IMR-90 (cell line): ENCODE measurements around the gene NCAPD3. TPM values are rescaled to one million over a fixed set of nuclear protein-coding genes. Genes with fewer than 3 reads are reported as not detected.

Experiments used
- ATAC-seq: fragments of 200-7000 bp; cut with Tn5 transposase; 2 replicates; pipeline ENCODE4 v1.9.1; 2020; ENCODE audit warnings: low read depth, mild to moderate bottlenecking, moderate library complexity
- Bru-seq: library from RNA; stranded (reverse); fragments of 400-500 nt; gene quantifications from one replicate; lab custom pipeline; 2021; lab: Mats Ljungman, UMichigan
- BruChase-seq, 2 experiments: library from RNA; stranded (reverse); fragments of 400-500 nt; gene quantifications; one replicate each; lab custom pipeline; 2021; lab: Mats Ljungman, UMichigan
- BruUV-seq: library from RNA; stranded (reverse); fragments of 400-500 nt; replicated peaks from 2 replicates; lab custom pipeline; 2021; lab: Mats Ljungman, UMichigan
- CTCF ChIA-PET: fragments of 300-600 bp; formaldehyde crosslinking; extraction: SDS; loops from one replicate; lab custom pipeline; 2021; ENCODE audit warnings: antibody characterized with exemption; lab: Yijun Ruan, JAX
- POLR2A ChIA-PET: fragments of 300-600 bp; sonication (Branson Sonifier 250); formaldehyde crosslinking; loops from one replicate; lab custom pipeline; 2022; ENCODE audit warnings: antibody characterized with exemption; ENCODE audit not compliant: unreplicated experiment; lab: Charles Lee
- DNase-seq: peaks from one replicate; pipeline ENCODE4 v3.0.0; 2013
- H2AFZ ChIP-seq: replicated peaks from 2 replicates; pipeline ENCODE3; 2013; ENCODE audit warnings: low read length, mild to moderate bottlenecking; ENCODE audit not compliant: poor library complexity
- H2AK5ac ChIP-seq: 2 replicates; pipeline ENCODE4 v1.6.1; 2013; ENCODE audit warnings: low read depth, low read length, inconsistent platforms
- H2AK9ac ChIP-seq: replicated peaks from 2 replicates; pipeline ENCODE3; 2013; ENCODE audit warnings: mild to moderate bottlenecking, low read depth, low read length, moderate library complexity; ENCODE audit not compliant: poor library complexity
- H2BK120ac ChIP-seq: 2 replicates; pipeline ENCODE4 v1.6.1; 2013; ENCODE audit warnings: low read depth, low read length, inconsistent platforms
- H2BK15ac ChIP-seq: 3 replicates; pipeline ENCODE4 v1.6.1; 2013; ENCODE audit warnings: low read depth, low read length, inconsistent platforms
- H2BK20ac ChIP-seq: 2 replicates; pipeline ENCODE4 v1.6.1; 2013; ENCODE audit warnings: low read depth, mild to moderate bottlenecking, inconsistent platforms, low read length, moderate library complexity
- H2BK5ac ChIP-seq: 2 replicates; pipeline ENCODE4 v1.6.1; 2013; ENCODE audit warnings: mild to moderate bottlenecking, low read depth, low read length, inconsistent platforms; ENCODE audit not compliant: poor library complexity, severe bottlenecking
- H3K14ac ChIP-seq: replicated peaks from 2 replicates; pipeline ENCODE4 v1.6.1; 2013; ENCODE audit warnings: low read depth, low read length, inconsistent platforms
- H3K18ac ChIP-seq: 2 replicates; pipeline ENCODE4 v1.6.1; 2013; ENCODE audit warnings: low read depth, low read length, control low read depth
- H3K23ac ChIP-seq: 2 replicates; pipeline ENCODE4 v1.6.1; 2013; ENCODE audit warnings: low read depth, low read length, inconsistent platforms
- H3K27ac ChIP-seq: 2 replicates; pipeline ENCODE4 v1.5.1; 2013; ENCODE audit warnings: mild to moderate bottlenecking, control low read depth, low read length; ENCODE audit not compliant: insufficient read depth
- H3K27me3 ChIP-seq: 2 replicates; pipeline ENCODE4 v1.6.1; 2013; ENCODE audit warnings: low read length; ENCODE audit not compliant: control insufficient read depth, insufficient read depth
- H3K36me3 ChIP-seq: 2 replicates; pipeline ENCODE4 v1.6.1; 2013; ENCODE audit warnings: low read length, mixed read lengths; ENCODE audit not compliant: control insufficient read depth, insufficient read depth
- H3K4ac ChIP-seq: 2 replicates; pipeline ENCODE4 v1.6.1; 2013; ENCODE audit warnings: low read depth, low read length, inconsistent platforms
- H3K4me1 ChIP-seq: 2 replicates; pipeline ENCODE4 v1.6.1; 2013; ENCODE audit warnings: low read length, mixed read lengths; ENCODE audit not compliant: control insufficient read depth, insufficient read depth
- H3K4me2 ChIP-seq: 2 replicates; pipeline ENCODE4 v1.6.1; 2013; ENCODE audit warnings: low read depth, mild to moderate bottlenecking, control low read depth, low read length, moderate library complexity
- H3K4me3 ChIP-seq: 2 replicates; pipeline ENCODE4 v1.5.1; 2013; ENCODE audit warnings: low read depth, mild to moderate bottlenecking, control low read depth, low read length, moderate library complexity; ENCODE audit not compliant: insufficient read depth
- H3K56ac ChIP-seq: 2 replicates; pipeline ENCODE4 v1.6.1; 2013; ENCODE audit warnings: low read length, inconsistent platforms; ENCODE audit not compliant: insufficient read depth; ENCODE audit errors: extremely low read depth
- H3K79me1 ChIP-seq, 2 experiments: 2 replicates each; pipeline ENCODE4 v1.6.1; 2013; ENCODE audit warnings: low read length in 2 of 2, inconsistent platforms in 1 of 2, low read depth in 1 of 2
- H3K9ac ChIP-seq: 2 replicates; pipeline ENCODE4 v1.6.1; 2013; ENCODE audit warnings: low read depth, low read length, control low read depth
- H3K9me1 ChIP-seq: 2 replicates; pipeline ENCODE4 v1.6.1; 2013; ENCODE audit warnings: low read length, inconsistent platforms; ENCODE audit not compliant: insufficient read depth
- H3K9me3 ChIP-seq: 2 replicates; pipeline ENCODE4 v1.6.1; 2013; ENCODE audit warnings: low read length; ENCODE audit not compliant: control insufficient read depth, insufficient read depth
- H4K20me1 ChIP-seq: 2 replicates; pipeline ENCODE4 v1.6.1; 2013; ENCODE audit warnings: low read length, inconsistent platforms; ENCODE audit not compliant: insufficient read depth
- H4K5ac ChIP-seq: 2 replicates; pipeline ENCODE4 v1.6.1; 2013; ENCODE audit warnings: mild to moderate bottlenecking, low read depth, low read length, control low read depth
- H4K8ac ChIP-seq, 2 experiments: 2 replicates each; pipeline ENCODE4 v1.6.1; 2013; ENCODE audit warnings: low read depth in 2 of 2, low read length in 2 of 2, control low read depth in 1 of 2, inconsistent platforms in 1 of 2
- H4K91ac ChIP-seq: 2 replicates; pipeline ENCODE4 v1.6.1; 2013; ENCODE audit warnings: low read depth, low read length, inconsistent platforms; ENCODE audit not compliant: insufficient read depth
- CHD1 ChIP-seq: IDR thresholded peaks from 2 replicates; pipeline ENCODE4 v1.6.1; 2012; ENCODE audit warnings: low read depth, low read length, improper control_type of control experiment
- FOS ChIP-seq: fragments of 150-350 bp; IDR thresholded peaks from 2 replicates; pipeline ENCODE4 v1.6.1; 2016; ENCODE audit warnings: low read depth, low read length
- POLR2A ChIP-seq: IDR thresholded peaks from 2 replicates; pipeline ENCODE4 v1.6.1; 2012; ENCODE audit warnings: mild to moderate bottlenecking, low read depth, low read length
- RFX5 ChIP-seq: IDR thresholded peaks from 2 replicates; pipeline ENCODE4 v1.8.0; 2012; ENCODE audit warnings: low read depth, mild to moderate bottlenecking, low read length, moderate library complexity
- WGBS, 2 experiments: methylation state at CpG; one replicate each; pipeline versions ENCODE4 v1.1.5 to v1.1.7; 2013; ENCODE audit warnings: missing lambda C conversion rate in 2 of 2; ENCODE audit not compliant: insufficient read length in 1 of 2; ENCODE audit errors: extremely low coverage in 2 of 2; 5-methylcytosine and 5-hydroxymethylcytosine counted together
- dilution Hi-C: fragments of 300-500 bp; cut with HindIII; formaldehyde crosslinking; loops from one replicate; pipeline ENCODE4 v1.14.3; 2018; ENCODE audit warnings: low sequenced_read_pairs; ENCODE audit not compliant: unreplicated experiment
- in situ Hi-C: fragments of 300-500 bp; cut with MboI; formaldehyde crosslinking; loops from 3 replicates; pipeline ENCODE4 v1.14.3; 2019; ENCODE audit warnings: low sequenced_read_pairs, inconsistent platforms, mixed read lengths
- intact Hi-C: fragments of 100-400 bp; cut with micrococcal nuclease; formaldehyde crosslinking; loops from 2 replicates; pipeline ENCODE4 v1.10.0; 2022
- long read RNA-seq: library from polyadenylated mRNA; unstranded; transcript quantifications from one replicate; pipeline ENCODE4 v2.0.0, GENCODE V29; 2021; ENCODE audit not compliant: unreplicated experiment
- polyA plus RNA-seq, 3 experiments: library from polyadenylated mRNA; depleted of rRNA; stranded (reverse); fragments of >200 nt; gene quantifications; 2 replicates each; pipeline ENCODE4 v1.2.3, GENCODE V29; 2012; ENCODE audit warnings: low replicate concordance in 1 of 3
- total RNA-seq: library from RNA; depleted of rRNA; stranded (reverse); fragments of >200 nt; gene quantifications from 2 replicates; pipeline ENCODE4 v1.2.3, GENCODE V29; 2012; rRNA removed
- TF ChIP-seq, protein P1 (sequence below): fragments of 150-350 bp; IDR thresholded peaks from 2 replicates; pipeline ENCODE4 v1.6.1; 2017; ENCODE audit warnings: mild to moderate bottlenecking, antibody characterized with exemption, low read length, low read depth
- TF ChIP-seq, protein P2 (sequence below): fragments of 150-350 bp; IDR thresholded peaks from 2 replicates; pipeline ENCODE4 v1.6.1; 2016; ENCODE audit warnings: low read depth, mild to moderate bottlenecking, low read length, moderate library complexity, borderline replicate concordance

The NCAPD3 gene, protein sequence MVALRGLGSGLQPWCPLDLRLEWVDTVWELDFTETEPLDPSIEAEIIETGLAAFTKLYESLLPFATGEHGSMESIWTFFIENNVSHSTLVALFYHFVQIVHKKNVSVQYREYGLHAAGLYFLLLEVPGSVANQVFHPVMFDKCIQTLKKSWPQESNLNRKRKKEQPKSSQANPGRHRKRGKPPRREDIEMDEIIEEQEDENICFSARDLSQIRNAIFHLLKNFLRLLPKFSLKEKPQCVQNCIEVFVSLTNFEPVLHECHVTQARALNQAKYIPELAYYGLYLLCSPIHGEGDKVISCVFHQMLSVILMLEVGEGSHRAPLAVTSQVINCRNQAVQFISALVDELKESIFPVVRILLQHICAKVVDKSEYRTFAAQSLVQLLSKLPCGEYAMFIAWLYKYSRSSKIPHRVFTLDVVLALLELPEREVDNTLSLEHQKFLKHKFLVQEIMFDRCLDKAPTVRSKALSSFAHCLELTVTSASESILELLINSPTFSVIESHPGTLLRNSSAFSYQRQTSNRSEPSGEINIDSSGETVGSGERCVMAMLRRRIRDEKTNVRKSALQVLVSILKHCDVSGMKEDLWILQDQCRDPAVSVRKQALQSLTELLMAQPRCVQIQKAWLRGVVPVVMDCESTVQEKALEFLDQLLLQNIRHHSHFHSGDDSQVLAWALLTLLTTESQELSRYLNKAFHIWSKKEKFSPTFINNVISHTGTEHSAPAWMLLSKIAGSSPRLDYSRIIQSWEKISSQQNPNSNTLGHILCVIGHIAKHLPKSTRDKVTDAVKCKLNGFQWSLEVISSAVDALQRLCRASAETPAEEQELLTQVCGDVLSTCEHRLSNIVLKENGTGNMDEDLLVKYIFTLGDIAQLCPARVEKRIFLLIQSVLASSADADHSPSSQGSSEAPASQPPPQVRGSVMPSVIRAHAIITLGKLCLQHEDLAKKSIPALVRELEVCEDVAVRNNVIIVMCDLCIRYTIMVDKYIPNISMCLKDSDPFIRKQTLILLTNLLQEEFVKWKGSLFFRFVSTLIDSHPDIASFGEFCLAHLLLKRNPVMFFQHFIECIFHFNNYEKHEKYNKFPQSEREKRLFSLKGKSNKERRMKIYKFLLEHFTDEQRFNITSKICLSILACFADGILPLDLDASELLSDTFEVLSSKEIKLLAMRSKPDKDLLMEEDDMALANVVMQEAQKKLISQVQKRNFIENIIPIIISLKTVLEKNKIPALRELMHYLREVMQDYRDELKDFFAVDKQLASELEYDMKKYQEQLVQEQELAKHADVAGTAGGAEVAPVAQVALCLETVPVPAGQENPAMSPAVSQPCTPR (N-terminal part only)
- total RNA-seq (19.2 and 19.7 TPM in 2 replicates), polyA plus RNA-seq (2012; rRNA removed) (18.0 and 18.9 TPM in 2 replicates), Bru-seq, nascent RNA (percentile 63 among the genes with signal in this experiment), BruChase-seq, experiment 1, labeled RNA remaining after a 6-hour chase (percentile 62 among the genes with signal in this experiment), BruChase-seq, experiment 2, labeled RNA remaining after a 2-hour chase (percentile 60 among the genes with signal in this experiment)
- polyA plus RNA-seq (2012; cell fraction: cytosol; rRNA removed): 8.3 and 9.9 TPM in 2 replicates
- polyA plus RNA-seq (2012; cell fraction: nucleus; rRNA removed; ENCODE audit: low replicate concordance): 16.9 and 25.2 TPM in 2 replicates
- long read RNA-seq, full-length matches to known transcripts: 2 of 10 reads
- long read RNA-seq, partial matches to known transcripts: 4 of 10 reads
- long read RNA-seq, other reads (novel, unspliced or antisense): 4 of 10 reads

DNA sequence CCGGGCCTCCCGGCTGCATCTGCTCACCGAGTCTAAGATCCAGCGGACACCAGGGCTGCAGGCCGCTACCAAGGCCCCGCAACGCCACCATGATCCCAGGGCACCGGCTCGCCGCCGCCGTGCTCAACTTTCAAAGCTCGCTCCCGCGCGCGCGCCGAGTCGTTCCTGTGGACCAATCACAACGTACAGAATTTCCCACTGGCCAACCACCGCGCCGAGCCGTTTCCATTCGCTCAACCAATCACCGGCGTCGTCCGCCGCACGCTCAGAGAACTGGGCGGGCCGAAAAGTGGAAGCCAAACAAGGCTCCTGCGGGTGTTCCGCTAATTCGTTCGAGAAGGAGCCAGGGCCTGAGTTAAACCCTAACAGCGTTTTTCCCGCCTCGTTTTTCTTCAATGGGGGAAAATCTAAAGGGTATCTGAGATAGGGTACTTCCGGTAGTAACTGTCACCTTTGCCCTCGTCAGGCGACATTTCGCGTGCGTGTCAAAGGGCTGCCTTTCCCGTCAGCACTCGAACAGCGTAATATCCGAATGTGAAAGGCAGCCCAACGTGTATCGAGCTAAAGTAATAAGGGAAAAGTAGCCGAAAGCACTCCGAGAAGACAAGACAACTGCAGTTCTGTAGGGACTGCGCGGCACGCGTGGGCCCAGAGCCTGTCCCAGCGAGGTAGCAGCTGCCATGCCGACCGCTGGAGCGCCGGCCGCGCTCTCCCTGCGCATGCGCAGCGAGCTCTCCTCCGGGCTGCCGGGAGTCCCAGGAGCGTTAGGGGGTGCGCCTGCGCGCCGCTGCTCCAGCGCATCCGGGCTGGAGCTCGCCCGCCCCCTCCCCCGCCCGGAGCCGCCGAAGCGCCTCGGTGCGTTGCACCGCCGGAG, at the start of gene NCAPD3, which contains the start of gene VPS26B:
Gene NCAPD3 (minus strand): TSS at position 132 of the 874 bp plus-strand sequence. CDS start 41 bp downstream, at position 91.
Gene VPS26B (plus strand): TSS at position 836 of the 874 bp plus-strand sequence. CDS start 452 bp downstream, outside the sequence.
- DNase-seq: peak; percentile 93
- Histone ChIP-seq H3K23ac (peak within 1 kb of the TSS; percentile 91), H3K36me3 (peaks cover 2% of the 10 kb centered on the region), H2BK20ac (no peak within 1 kb of the TSS), H2AK5ac (0 out of 2 replicates have a peak within 1 kb of the TSS, but pooled peaks have one; percentile 49), H2BK15ac (peak within 1 kb of the TSS; percentile 6; the same call in 1 of the 3 replicates), H2BK5ac (peak within 1 kb of the TSS; percentile 75), H3K9me3 (no peaks in the 10 kb centered on the region), H3K27me3 (no peaks in the 10 kb centered on the region), H3K9me1 (peaks cover 15% of the 10 kb centered on the region), H4K8ac (peak within 1 kb of the TSS; percentile 77 to 81), H4K5ac (peak within 1 kb of the TSS; percentile 72), H3K4me3 (peak within 1 kb of the TSS; percentile 70), H3K4ac (peak within 1 kb of the TSS; percentile 77), H3K27ac (peak within 1 kb of the TSS; percentile 82), H4K91ac (peak within 1 kb of the TSS; percentile 39), H3K79me1 (peaks cover 11 to 43% of the 10 kb centered on the region in 2 experiments), H4K20me1 (peaks cover 16% of the 10 kb centered on the region), H3K14ac (peak within 1 kb of the TSS; percentile 79), H2AK9ac (peak within 1 kb of the TSS; percentile 92), H3K4me1 (peaks cover 3% of the 10 kb centered on the region; the same call in 1 of the 2 replicates), H3K18ac (peak within 1 kb of the TSS; percentile 43), H3K56ac (peak within 1 kb of the TSS; percentile 33), H3K4me2 (peak within 1 kb of the TSS; percentile 96), H3K9ac (peak within 1 kb of the TSS; percentile 91), H2AFZ (peak within 1 kb of the TSS; percentile 92), H2BK120ac (peak within 1 kb of the TSS; percentile 21)
- dilution Hi-C loops (no loop called here), in situ Hi-C loops (no loop called here), intact Hi-C loops (loop anchor here (1.0 to 10.0 kb wide), 3 partner anchors 29 to 299 kb away; partner anchors contain the start of genes ACAD8 and THYN1)
- no TSS peak for BruUV-seq
- ChIA-PET CTCF (interaction anchor here (1.0 kb wide), 1 partner anchor 13 kb away, joined by 3 read pairs; no protein-coding TSS in a partner anchor), POLR2A (interaction anchor here (0.6 kb wide), 1 partner anchor 42 kb away, joined by 3 read pairs; no protein-coding TSS in a partner anchor)
- WGBS, 2 experiments: 0% methylated on average over 47 of the region's 89 CpGs; no CpG with 5 or more reads in 1 of the 2 experiments
- peak; percentile 85 for ATAC-seq
- TF ChIP-seq FOS: peak; percentile 54; the same call in 1 of the 2 replicates
- no peak for TF ChIP-seq CHD1
- TF ChIP-seq RFX5: no peak
- TF ChIP-seq, protein P1, sequence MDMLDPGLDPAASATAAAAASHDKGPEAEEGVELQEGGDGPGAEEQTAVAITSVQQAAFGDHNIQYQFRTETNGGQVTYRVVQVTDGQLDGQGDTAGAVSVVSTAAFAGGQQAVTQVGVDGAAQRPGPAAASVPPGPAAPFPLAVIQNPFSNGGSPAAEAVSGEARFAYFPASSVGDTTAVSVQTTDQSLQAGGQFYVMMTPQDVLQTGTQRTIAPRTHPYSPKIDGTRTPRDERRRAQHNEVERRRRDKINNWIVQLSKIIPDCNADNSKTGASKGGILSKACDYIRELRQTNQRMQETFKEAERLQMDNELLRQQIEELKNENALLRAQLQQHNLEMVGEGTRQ: 0 out of 2 replicates have a peak, but pooled peaks have one; percentile 7
- TF ChIP-seq POLR2A: peak; percentile 71
- TF ChIP-seq, protein P2, sequence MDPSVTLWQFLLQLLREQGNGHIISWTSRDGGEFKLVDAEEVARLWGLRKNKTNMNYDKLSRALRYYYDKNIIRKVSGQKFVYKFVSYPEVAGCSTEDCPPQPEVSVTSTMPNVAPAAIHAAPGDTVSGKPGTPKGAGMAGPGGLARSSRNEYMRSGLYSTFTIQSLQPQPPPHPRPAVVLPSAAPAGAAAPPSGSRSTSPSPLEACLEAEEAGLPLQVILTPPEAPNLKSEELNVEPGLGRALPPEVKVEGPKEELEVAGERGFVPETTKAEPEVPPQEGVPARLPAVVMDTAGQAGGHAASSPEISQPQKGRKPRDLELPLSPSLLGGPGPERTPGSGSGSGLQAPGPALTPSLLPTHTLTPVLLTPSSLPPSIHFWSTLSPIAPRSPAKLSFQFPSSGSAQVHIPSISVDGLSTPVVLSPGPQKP: no peak
